Endothelial cell of umbilical vein (primary cell): ENCODE data around the gene TMPRSS6. TPM values are rescaled to one million over a fixed set of nuclear protein-coding genes. Genes with fewer than 3 reads are reported as not detected.
A peak's percentile ranks its signal among the peaks of the same experiment; 100 is the strongest.

ENCODE experiments used
- BruUV-seq: library from RNA; stranded (reverse); fragments of 400-500 nt; replicated peaks from 2 replicates; lab custom pipeline; 2021; lab: Mats Ljungman, UMichigan
- CTCF ChIA-PET: fragments of 300-600, 350-600 bp; sonication (Branson Sonifier 250); formaldehyde crosslinking; loops from one replicate; lab custom pipeline; 2021; ENCODE audit warnings: antibody characterized with exemption, inconsistent platforms; lab: Charles Lee
- POLR2A ChIA-PET: fragments of 300-600, 350-600 bp; sonication (Branson Sonifier 250); formaldehyde crosslinking; loops from one replicate; lab custom pipeline; 2021; ENCODE audit warnings: antibody characterized with exemption, inconsistent platforms; lab: Charles Lee
- DNase-seq: peaks from one replicate; pipeline ENCODE4 v3.0.0-alpha.2; 2011; ENCODE audit warnings: low read depth, low spot score
- FAIRE-seq: peaks from 2 replicates; lab custom pipeline; 2011; peaks lifted over from hg19 to GRCh38; lab: Jason Lieb, UNC
- H2AFZ ChIP-seq: 2 replicates; pipeline ENCODE4 v1.6.0; 2012; ENCODE audit warnings: low read depth, low read length, control low read depth, inconsistent platforms
- H3K27ac ChIP-seq: 2 replicates; pipeline ENCODE4 v1.5.1; 2011; ENCODE audit warnings: low read depth, mild to moderate bottlenecking, control low read depth, low read length, moderate library complexity; ENCODE audit not compliant: insufficient read depth
- H3K27me3 ChIP-seq, 2 experiments: 2 replicates each; pipeline versions ENCODE4 v1.6.0 to v1.6.1; 2011; ENCODE audit warnings: low read length in 2 of 2, mixed read lengths in 1 of 2; ENCODE audit not compliant: control insufficient read depth in 2 of 2, insufficient read depth in 2 of 2
- H3K36me3 ChIP-seq, 2 experiments: 2 replicates in 1 of 2; 3 replicates in 1 of 2; pipeline ENCODE4 v1.5.1; 2011; ENCODE audit warnings: low read length in 2 of 2, mild to moderate bottlenecking in 1 of 2, moderate library complexity in 1 of 2; ENCODE audit not compliant: control insufficient read depth in 2 of 2, insufficient read depth in 2 of 2; ENCODE audit errors: extremely low read depth in 1 of 2
- H3K4me1 ChIP-seq: 3 replicates; pipeline ENCODE4 v1.5.1; 2011; ENCODE audit warnings: mild to moderate bottlenecking, low read length; ENCODE audit not compliant: control insufficient read depth, insufficient read depth; ENCODE audit errors: extremely low read depth
- H3K4me2 ChIP-seq: 2 replicates; pipeline ENCODE4 v1.6.1; 2011; ENCODE audit warnings: low read length, control low read depth, mixed read lengths; ENCODE audit not compliant: insufficient read depth
- H3K4me3 ChIP-seq, 3 experiments: fragments of 200-600 bp in 1 of 3; sonication (generic), shearing (Covaris generic) in 1 of 3; replicated peaks in 1 of 3; 2 replicates each; pipeline ENCODE4 v1.5.1; 2011 to 2016; ENCODE audit warnings: control low read depth in 3 of 3, low read length in 3 of 3, mild to moderate bottlenecking in 2 of 3, inconsistent platforms in 1 of 3, low read depth in 1 of 3, moderate library complexity in 1 of 3; ENCODE audit not compliant: insufficient read depth in 1 of 3
- H3K79me2 ChIP-seq: 2 replicates; pipeline ENCODE4 v1.6.0; 2012; ENCODE audit warnings: low read length, inconsistent platforms; ENCODE audit not compliant: control insufficient read depth, insufficient read depth
- H3K9ac ChIP-seq: replicated peaks from 2 replicates; pipeline ENCODE3; 2011; ENCODE audit warnings: low read length, control low read depth; ENCODE audit not compliant: insufficient read depth; ENCODE audit errors: extremely low read depth
- H3K9me1 ChIP-seq: replicated peaks from 3 replicates; pipeline ENCODE4 v1.6.0; 2011; ENCODE audit warnings: mild to moderate bottlenecking, low read length; ENCODE audit not compliant: control insufficient read depth, insufficient read depth; ENCODE audit errors: extremely low read depth
- H3K9me3 ChIP-seq: replicated peaks from 2 replicates; pipeline ENCODE4 v1.5.1; 2012; ENCODE audit warnings: low read length, inconsistent platforms; ENCODE audit not compliant: control insufficient read depth, insufficient read depth
- H4K20me1 ChIP-seq: replicated peaks from 2 replicates; pipeline ENCODE3; 2011; ENCODE audit warnings: mild to moderate bottlenecking, low read length; ENCODE audit not compliant: control insufficient read depth, insufficient read depth; ENCODE audit errors: extremely low read depth
- FOS ChIP-seq: IDR thresholded peaks from 2 replicates; pipeline ENCODE4 v1.6.1; 2011; ENCODE audit warnings: mild to moderate bottlenecking, low read length, moderate library complexity, borderline replicate concordance; ENCODE audit not compliant: insufficient read depth
- GATA2 ChIP-seq: IDR thresholded peaks from 2 replicates; pipeline ENCODE4 v1.7.0; 2011; ENCODE audit warnings: low read depth, mild to moderate bottlenecking, moderate library complexity, mixed read lengths, low read length; ENCODE audit not compliant: insufficient read length, insufficient read depth
- JUN ChIP-seq: IDR thresholded peaks from 2 replicates; pipeline ENCODE4 v1.6.1; 2011; ENCODE audit warnings: borderline replicate concordance, low read depth; ENCODE audit not compliant: insufficient read length, insufficient read depth
- MAX ChIP-seq: IDR thresholded peaks from 2 replicates; pipeline ENCODE4 v1.6.1; 2011; ENCODE audit not compliant: insufficient read depth, insufficient read length
- MYC ChIP-seq: IDR thresholded peaks from one replicate; pipeline ENCODE4 v1.6.1; 2011; ENCODE audit warnings: mild to moderate bottlenecking, low read depth, low read length
- POLR2A ChIP-seq: IDR thresholded peaks from 2 replicates; pipeline ENCODE4 v1.6.1; 2012; ENCODE audit warnings: low read depth, mild to moderate bottlenecking, control low read depth, low read length
- POLR2AphosphoS5 ChIP-seq: IDR thresholded peaks from 2 replicates; pipeline ENCODE4 v1.6.1; 2012; ENCODE audit warnings: low read depth, mild to moderate bottlenecking, control low read depth, low read length, moderate library complexity; ENCODE audit not compliant: insufficient read depth
- dilution Hi-C: fragments of 300-500 bp; cut with MboI; formaldehyde crosslinking; loops from one replicate; pipeline ENCODE4 v1.15.0; 2019; ENCODE audit warnings: low sequenced_read_pairs; ENCODE audit not compliant: extremely low pct_ligation_motif_present
- intact Hi-C: fragments of 100-400 bp; cut with micrococcal nuclease; formaldehyde crosslinking; loops from one replicate; pipeline ENCODE4 v1.10.0; 2022
- polyA plus RNA-seq, 4 experiments: library from polyadenylated mRNA; depleted of rRNA in 3 of 4; stranded (reverse) in 3 of 4; unstranded in 1 of 4; fragments of >200 nt; gene quantifications; 2 replicates each; pipeline versions ENCODE4 v1.2.1 to v1.2.3, GENCODE V29; 2011 to 2012; ENCODE audit warnings: missing spikeins in 1 of 4
- total RNA-seq: library from RNA; stranded (reverse); gene quantifications from 2 replicates; pipeline ENCODE4 v1.2.3, GENCODE V29; 2021

The TMPRSS6 gene
- total and polyA plus RNA-seq, 2 donors (not counting 3 experiments of a cell fraction or from before 2014, with no cell fraction given) = not detected

GRCh38 chr22:37051391-37052385, 57.8 kb downstream of the TMPRSS6 start, which contains the start of gene KCTD17:
Gene KCTD17, plus strand, starts transcription at chr22:37051742. Its CDS starts 19 bp downstream, at chr22:37051761.
- POLR2A ChIA-PET = no interaction called here

GRCh38 chr22:37050913-37051312, 58.6 kb downstream of the TMPRSS6 start:
- Histone ChIP-seq H3K4me2 (no peak overlapping the region), H3K36me3 (peaks cover 0 to 12% of the 10 kb centered on the region in 2 experiments), H3K9me1 (no peaks in the 10 kb centered on the region), H3K4me1 (peaks cover 7% of the 10 kb centered on the region), H2AFZ (no peak overlapping the region), H3K27me3 (no peaks in the 10 kb centered on the region), H3K9me3 (no peaks in the 10 kb centered on the region), H3K4me3 (no peak overlapping the region), H3K9ac (no peak overlapping the region), H4K20me1 (no peaks in the 10 kb centered on the region), H3K79me2 (peaks cover 3% of the 10 kb centered on the region), H3K27ac (no peak overlapping the region)
- dilution Hi-C loops (no loop called here), intact Hi-C loops (no loop called here)
- no peak for TF ChIP-seq MYC
- no peak for TF ChIP-seq MAX
- no peak for TF ChIP-seq JUN
- no peak for TF ChIP-seq POLR2AphosphoS5
- no peak for TF ChIP-seq GATA2
- DNase-seq (no peak), FAIRE-seq (no peak)
- POLR2A ChIA-PET = no interaction called here
- CTCF ChIA-PET = interaction anchor here (0.7 to 1.8 kb wide), 10 partner anchors 8 to 504 kb away, joined by 3 to 8 read pairs (median 6); partner anchors contain the start of gene TST
- BruUV-seq = no TSS peak

More at GRCh38 chr22:37051391-37052385, 57.8 kb downstream of the TMPRSS6 start, which contains the start of gene KCTD17:
- Histone ChIP-seq H3K9me1 (no peaks in the 10 kb centered on the region), H3K4me1 (peaks cover 7% of the 10 kb centered on the region), H3K27me3 (no peaks in the 10 kb centered on the region), H3K9ac (peak within 1 kb of the TSS; percentile 34), H3K9me3 (no peaks in the 10 kb centered on the region), H3K36me3 (peaks cover 0 to 17% of the 10 kb centered on the region in 2 experiments), H2AFZ (peak within 1 kb of the TSS; percentile 82), H3K27ac (peak within 1 kb of the TSS; percentile 8), H3K4me2 (peak within 1 kb of the TSS; percentile 77), H4K20me1 (no peaks in the 10 kb centered on the region), H3K4me3 (peak within 1 kb of the TSS; percentile 44 to 75 (median 46)), H3K79me2 (peaks cover 3% of the 10 kb centered on the region)
- CTCF ChIA-PET = interaction anchor here (0.6 to 1.8 kb wide), 12 partner anchors 8 to 505 kb away, joined by 3 to 8 read pairs (median 5); partner anchors contain the start of gene TST
- no TSS peak for BruUV-seq
- DNase-seq (peak; percentile 64), FAIRE-seq (peak; percentile 88)
- intact Hi-C loops = no loop called here
- TF ChIP-seq POLR2AphosphoS5 (peak; percentile 68), MAX (no peak), POLR2A (peak; percentile 69), FOS (no peak)
- dilution Hi-C loops = no loop called here
